Motor neuron (in vitro differentiated cells): ENCODE measurements around the gene LRRK1. TPM values are rescaled to one million over a fixed set of nuclear protein-coding genes. Genes with fewer than 3 reads are reported as not detected.

Experiments used
- ATAC-seq, 8 experiments: fragments of 200-7000 bp; cut with Tn5 transposase; replicated peaks in 6 of 8; 2 replicates each; pipeline ENCODE4 v1.8.0; 2021; ENCODE audit warnings: mild to moderate bottlenecking in 8 of 8, moderate library complexity in 8 of 8
- H3K27ac ChIP-seq, 2 donors: fragments of 250-450 bp; sonication (Bioruptor Pico); 2 replicates each; pipeline ENCODE4 v1.9.0; 2021; ENCODE audit warnings: antibody characterized with exemption in 2 of 2, mild to moderate bottlenecking in 2 of 2, moderate library complexity in 1 of 2
- H3K4me1 ChIP-seq, 2 donors: fragments of 250-450 bp; sonication (Bioruptor Pico); replicated peaks in 1 of 2; 2 replicates each; pipeline ENCODE4 v1.6.1; 2021; ENCODE audit warnings: antibody characterized with exemption in 2 of 2, mild to moderate bottlenecking in 2 of 2, moderate library complexity in 1 of 2
- H3K4me3 ChIP-seq, 5 donors: fragments of 250-450 bp; sonication (Bioruptor Pico); 2 replicates each; pipeline ENCODE4 v1.9.0; 2021; ENCODE audit warnings: antibody characterized with exemption in 5 of 5, mild to moderate bottlenecking in 5 of 5, moderate library complexity in 4 of 5
- WGBS, 10 experiments: fragments of 450-650 bp; shearing (Covaris generic); methylation state at CpG; one replicate each; pipeline ENCODE4 v1.0.0; 2022; 5-methylcytosine and 5-hydroxymethylcytosine counted together
- in situ Hi-C, 9 experiments: fragments of 400-800 bp; cut with MboI; loops; one replicate each; pipeline ENCODE4 v1.15.0; 2021; ENCODE audit warnings: low sequenced_read_pairs in 9 of 9, low pct_unique_long_range_greater_than_20kb in 2 of 9; ENCODE audit not compliant: unreplicated experiment in 9 of 9
- total RNA-seq, 8 experiments: library from RNA; unstranded; fragments of 300-600 nt; gene quantifications; 2 replicates each; pipeline versions ENCODE4 v1.2.3 to v1.2.4, GENCODE V29; 2022

The LRRK1 gene
- total RNA-seq, 8 experiments from 2014 or later: 0.18 to 21.0 (median 1.2) TPM

- 0 to 93% (median 72%) methylated on average over 1 to 8 of the region's 11 CpGs; no CpG with 5 or more reads in 2 of the 10 experiments for WGBS, 10 experiments
- Histone ChIP-seq H3K27ac (no peak overlapping the region), H3K4me3 (no peak overlapping the region), H3K4me1 (peaks cover 0 to 6% of the 10 kb centered on the region in 2 donors)
- ATAC-seq: no peak
- in situ Hi-C loops: loop anchor here in 1 of 9 experiments (10.0 kb wide), 1 partner anchor 171 kb away; the partner anchor contains the start of gene CHSY1
Measured at GRCh38 chr15:101083336-101084045, 164.3 kb downstream of the LRRK1 start.

DNA sequence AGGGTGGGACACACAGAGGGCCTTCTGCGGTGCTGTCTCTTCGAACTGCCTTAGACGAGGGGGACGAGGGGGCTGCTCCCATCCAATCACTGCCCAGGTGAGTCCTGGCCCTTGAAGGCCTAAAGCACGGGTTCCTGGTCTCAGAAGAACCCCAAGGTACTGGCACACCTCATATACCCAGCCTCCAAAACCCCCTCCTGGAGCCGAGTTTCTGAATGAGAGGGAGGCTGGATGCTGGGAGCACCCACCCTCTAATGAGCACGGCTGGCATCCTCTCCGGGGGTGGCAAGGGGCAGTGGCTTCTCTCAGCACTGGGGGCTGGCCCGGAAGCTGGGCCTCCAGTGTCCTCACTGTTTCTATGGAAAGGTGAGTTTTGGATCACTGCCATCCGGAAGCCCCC lies 165.6 kb downstream of the LRRK1 start:
- in situ Hi-C loops: loop anchor here in 1 of 9 experiments (10.0 kb wide), 1 partner anchor 170 kb away; the partner anchor contains the start of gene CHSY1
- no peak overlapping the region for H3K27ac ChIP-seq
- H3K4me3 ChIP-seq: no peak overlapping the region
- 50 to 100% methylated on average over 1 of the region's 10 CpGs; no CpG with 5 or more reads in 8 of the 10 experiments for WGBS, 10 experiments
- peaks cover 0 to 11% of the 10 kb centered on the region in 2 donors for H3K4me1 ChIP-seq
- ATAC-seq: no peak

DNA sequence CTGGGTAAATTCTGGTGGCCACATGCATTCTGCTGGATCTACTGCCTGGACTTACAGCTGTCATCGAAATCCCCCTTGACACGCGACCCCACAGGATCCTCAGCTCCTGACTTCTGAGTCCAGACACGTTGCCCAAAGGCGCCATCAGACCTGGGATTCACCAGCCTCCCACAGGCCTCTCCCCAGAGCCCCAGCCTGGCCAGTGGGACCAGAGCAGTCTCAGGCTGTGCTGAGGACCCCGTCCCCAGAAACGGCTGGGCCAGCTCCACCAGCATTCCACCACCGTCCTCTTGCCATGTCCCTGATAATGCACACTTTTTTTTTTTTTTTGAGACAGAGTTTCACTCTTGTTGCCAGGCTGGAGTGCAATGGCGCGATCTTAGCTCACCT lies 166.1 kb downstream of the LRRK1 start:
- Histone ChIP-seq H3K4me1 (peaks cover 0 to 13% of the 10 kb centered on the region in 2 donors), H3K4me3 (no peak overlapping the region), H3K27ac (no peak overlapping the region)
- ATAC-seq: no peak
- in situ Hi-C loops: loop anchor here in 1 of 9 experiments (10.0 kb wide), 1 partner anchor 169 kb away; the partner anchor contains the start of gene CHSY1
- 70 to 100% (median 88%) methylated on average over 2 to 5 of the region's 10 CpGs; no CpG with 5 or more reads in 5 of the 10 experiments for WGBS, 10 experiments

DNA sequence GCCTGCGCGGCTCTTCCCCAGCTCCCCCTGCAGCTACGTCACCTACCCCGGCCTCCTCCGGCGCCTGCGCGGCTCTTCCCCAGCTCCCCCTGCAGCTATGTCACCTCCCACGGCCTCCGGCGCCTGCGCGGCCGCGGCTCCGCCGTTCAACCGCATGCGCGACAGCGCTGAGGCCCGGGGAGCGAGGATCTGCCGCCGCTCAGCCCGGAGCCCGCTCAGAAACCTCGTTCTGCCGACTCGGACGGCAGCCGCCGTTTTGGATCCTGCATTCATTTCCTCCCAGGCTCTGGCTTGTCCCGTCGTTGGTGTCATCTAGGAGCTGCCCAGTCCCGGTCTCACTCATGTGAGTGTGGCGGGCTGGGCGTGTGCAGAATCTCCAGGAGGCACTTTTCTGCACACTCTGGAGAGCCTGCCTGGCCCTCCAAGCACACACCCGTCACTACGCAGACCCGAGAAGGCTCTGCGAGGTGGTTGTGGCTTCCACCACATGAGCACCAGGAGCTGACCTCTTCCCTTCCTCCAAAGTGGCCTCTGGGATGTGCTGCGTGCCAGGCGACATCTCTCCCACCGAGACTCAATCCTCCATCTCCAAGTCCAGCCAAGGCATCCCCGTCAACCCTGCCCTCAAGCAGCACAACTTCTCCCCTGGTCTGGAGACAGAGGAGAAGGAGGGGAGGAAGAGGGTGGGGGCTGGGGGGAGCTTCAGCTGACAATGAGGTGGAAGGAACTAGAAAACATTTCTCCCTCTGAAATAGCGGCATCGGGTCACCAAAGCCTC lies 167.4 kb downstream of the LRRK1 start:
- in situ Hi-C loops: loop anchor here in 1 of 9 experiments (10.0 kb wide), 1 partner anchor 168 kb away; the partner anchor contains the start of gene CHSY1
- 93 to 100% (median 97%) methylated on average over 3 to 27 of the region's 48 CpGs; no CpG with 5 or more reads in 6 of the 10 experiments for WGBS, 10 experiments
- Histone ChIP-seq H3K4me3 (no peak overlapping the region), H3K4me1 (peaks cover 10 to 22% of the 10 kb centered on the region in 2 donors), H3K27ac (no peak overlapping the region)
- no peak for ATAC-seq

DNA sequence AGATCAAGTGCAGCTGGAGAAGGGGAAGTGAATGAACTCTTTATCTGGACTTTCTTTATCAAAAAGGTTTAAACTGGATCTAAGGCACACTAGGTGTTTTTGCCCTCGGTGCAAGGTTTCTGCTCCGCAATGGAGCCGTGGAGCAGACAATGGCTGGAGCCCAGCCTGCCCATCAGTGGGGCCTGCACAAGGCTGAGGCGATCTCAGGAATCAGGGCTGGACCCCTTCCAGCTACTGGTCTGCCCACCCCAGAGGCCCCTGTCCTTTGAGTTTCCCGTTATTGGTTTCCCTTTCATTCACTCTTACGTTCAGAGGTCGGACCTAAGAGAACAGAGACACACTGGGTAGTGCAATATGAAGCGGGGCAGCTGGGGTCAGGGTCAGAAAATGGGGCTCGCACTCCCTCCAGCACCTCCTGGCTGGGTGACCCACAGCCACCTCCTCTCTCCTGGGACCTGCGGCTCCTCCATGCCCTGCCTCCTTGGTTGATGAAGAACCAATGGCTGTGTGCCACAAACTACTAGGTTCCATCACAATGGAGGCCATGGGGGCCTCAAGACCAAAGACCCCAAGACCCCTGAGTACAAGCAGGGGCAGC lies 168.1 kb downstream of the LRRK1 start:
- 49 to 100% (median 80%) methylated on average over 1 to 5 of the region's 10 CpGs; no CpG with 5 or more reads in 3 of the 10 experiments for WGBS, 10 experiments
- Histone ChIP-seq H3K27ac (no peak overlapping the region), H3K4me3 (no peak overlapping the region), H3K4me1 (peaks cover 17 to 29% of the 10 kb centered on the region in 2 donors)
- in situ Hi-C loops: loop anchor here in 1 of 9 experiments (10.0 kb wide), 1 partner anchor 168 kb away; the partner anchor contains the start of gene CHSY1
- ATAC-seq: no peak

DNA sequence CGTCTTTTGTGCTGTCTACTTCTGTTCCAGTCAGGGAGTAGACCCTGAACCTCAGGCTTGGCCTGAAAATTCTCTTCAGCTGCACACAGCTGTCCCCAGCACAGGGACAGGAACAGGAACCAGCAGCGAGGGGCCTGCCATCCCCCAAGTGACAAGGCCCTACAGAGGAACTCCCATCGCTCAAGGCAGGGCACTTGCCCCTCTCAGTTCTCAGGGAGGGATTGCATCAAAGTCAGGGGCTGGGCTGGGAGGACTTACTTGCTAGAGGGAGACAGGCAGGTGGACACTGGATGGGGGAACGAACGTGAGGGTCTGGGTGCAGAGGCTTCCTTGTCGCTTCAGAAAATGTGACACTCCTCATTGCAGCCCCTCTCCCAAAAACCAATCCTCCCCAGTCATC lies 169.1 kb downstream of the LRRK1 start:
- in situ Hi-C loops: loop anchor here in 1 of 9 experiments (10.0 kb wide), 1 partner anchor 167 kb away; the partner anchor contains the start of gene CHSY1
- H3K4me3 ChIP-seq: no peak overlapping the region
- ATAC-seq: no peak
- WGBS, 10 experiments: 40 to 100% (median 100%) methylated on average over 1 to 2 of the region's 6 CpGs; no CpG with 5 or more reads in 7 of the 10 experiments
- H3K4me1 ChIP-seq: peaks cover 20 to 36% of the 10 kb centered on the region in 2 donors
- no peak overlapping the region for H3K27ac ChIP-seq

DNA sequence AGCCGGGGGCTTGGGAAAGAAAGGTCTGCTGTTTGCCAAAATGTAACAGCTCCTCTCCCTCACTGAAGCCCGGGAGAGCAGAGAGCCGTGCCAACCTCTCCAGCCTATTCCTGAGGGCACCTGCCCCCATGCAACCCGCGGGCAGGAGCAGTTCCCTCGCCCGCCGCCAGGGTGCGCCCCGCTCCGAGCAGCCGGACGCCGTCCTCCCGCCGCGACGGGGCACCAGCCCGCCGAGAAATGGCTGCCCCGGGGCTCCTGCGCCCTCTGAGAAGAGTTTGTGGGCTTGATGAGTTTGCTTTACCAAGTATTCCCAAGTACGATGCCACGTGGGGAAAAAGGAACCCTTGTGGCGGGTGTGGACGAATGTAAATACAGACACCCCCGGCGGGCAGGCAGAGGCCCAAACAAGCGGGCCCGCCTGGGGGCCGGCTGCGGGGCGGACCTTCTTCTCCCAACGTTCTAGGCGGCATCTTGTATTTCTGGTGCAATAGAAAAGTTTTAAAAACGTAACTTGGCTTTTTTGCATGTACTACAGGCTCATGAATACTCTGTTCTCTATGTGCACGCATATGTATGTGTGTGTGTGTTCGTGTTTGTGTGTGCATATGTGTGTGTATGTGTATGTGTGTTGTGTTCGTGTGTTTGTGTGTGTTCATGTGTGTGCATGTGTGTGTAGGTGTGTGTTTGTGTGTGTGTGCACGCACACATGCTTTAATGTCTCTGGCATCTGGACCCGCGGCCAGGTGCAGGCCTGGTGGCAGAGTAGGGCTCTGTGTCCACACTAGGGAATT lies 169.8 kb downstream of the LRRK1 start:
- in situ Hi-C loops: loop anchor here in 1 of 9 experiments (10.0 kb wide), 1 partner anchor 166 kb away; the partner anchor contains the start of gene CHSY1
- WGBS, 10 experiments: 21 to 84% (median 66%) methylated on average over 1 to 17 of the region's 42 CpGs; no CpG with 5 or more reads in 2 of the 10 experiments
- Histone ChIP-seq H3K4me1 (peaks cover 20 to 36% of the 10 kb centered on the region in 2 donors), H3K27ac (no peak overlapping the region), H3K4me3 (no peak overlapping the region)
- peak in 5 of 8 experiments; percentile 23 to 99 (median 81) for ATAC-seq

- in situ Hi-C loops: loop anchor here in 3 of 9 experiments (5.0 to 10.0 kb wide), 2 partner anchors 165 to 167 kb away; partner anchors contain the start of gene CHSY1 (in 2 of the 3)
- H3K4me1 ChIP-seq: peaks cover 20 to 36% of the 10 kb centered on the region in 2 donors
- no peak for ATAC-seq
- no peak overlapping the region for H3K4me3 ChIP-seq
- 50 to 88% (median 87%) methylated on average over 1 to 6 of the region's 9 CpGs; no CpG with 5 or more reads in 5 of the 10 experiments for WGBS, 10 experiments
- H3K27ac ChIP-seq: peak overlapping the region in 1 of 2 donors; percentile 41
Measured at GRCh38 chr15:101089579-101090427, 170.6 kb downstream of the LRRK1 start.

DNA sequence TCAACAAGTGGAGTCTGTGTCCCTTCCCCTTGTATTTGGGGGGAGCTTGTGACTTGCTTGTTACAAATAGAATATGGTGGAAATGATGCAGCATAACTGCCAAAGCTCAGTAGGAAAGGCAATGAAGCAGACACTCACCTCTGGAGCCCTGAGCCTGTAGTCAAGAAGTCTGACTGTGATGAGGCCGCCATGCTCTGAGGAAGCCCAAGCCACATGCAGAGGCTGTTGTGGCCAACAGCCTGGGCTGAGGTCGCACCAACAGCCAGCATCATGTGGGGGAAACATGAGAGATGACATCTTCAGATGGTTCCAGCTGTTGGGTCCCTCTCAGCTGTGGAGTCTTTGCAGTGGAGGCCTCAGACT lies 171.3 kb downstream of the LRRK1 start:
- in situ Hi-C loops: loop anchor here in 2 of 9 experiments (5.0 to 10.0 kb wide), 2 partner anchors 164 to 167 kb away; partner anchors contain the start of gene CHSY1 (in 1 of the 2)
- no peak for ATAC-seq
- peak overlapping the region in 1 of 2 donors; percentile 6 for H3K27ac ChIP-seq
- 80 to 92% methylated on average over 1 to 2 of the region's 2 CpGs; no CpG with 5 or more reads in 8 of the 10 experiments for WGBS, 10 experiments
- no peak overlapping the region for H3K4me3 ChIP-seq
- H3K4me1 ChIP-seq: peaks cover 20 to 36% of the 10 kb centered on the region in 2 donors

DNA sequence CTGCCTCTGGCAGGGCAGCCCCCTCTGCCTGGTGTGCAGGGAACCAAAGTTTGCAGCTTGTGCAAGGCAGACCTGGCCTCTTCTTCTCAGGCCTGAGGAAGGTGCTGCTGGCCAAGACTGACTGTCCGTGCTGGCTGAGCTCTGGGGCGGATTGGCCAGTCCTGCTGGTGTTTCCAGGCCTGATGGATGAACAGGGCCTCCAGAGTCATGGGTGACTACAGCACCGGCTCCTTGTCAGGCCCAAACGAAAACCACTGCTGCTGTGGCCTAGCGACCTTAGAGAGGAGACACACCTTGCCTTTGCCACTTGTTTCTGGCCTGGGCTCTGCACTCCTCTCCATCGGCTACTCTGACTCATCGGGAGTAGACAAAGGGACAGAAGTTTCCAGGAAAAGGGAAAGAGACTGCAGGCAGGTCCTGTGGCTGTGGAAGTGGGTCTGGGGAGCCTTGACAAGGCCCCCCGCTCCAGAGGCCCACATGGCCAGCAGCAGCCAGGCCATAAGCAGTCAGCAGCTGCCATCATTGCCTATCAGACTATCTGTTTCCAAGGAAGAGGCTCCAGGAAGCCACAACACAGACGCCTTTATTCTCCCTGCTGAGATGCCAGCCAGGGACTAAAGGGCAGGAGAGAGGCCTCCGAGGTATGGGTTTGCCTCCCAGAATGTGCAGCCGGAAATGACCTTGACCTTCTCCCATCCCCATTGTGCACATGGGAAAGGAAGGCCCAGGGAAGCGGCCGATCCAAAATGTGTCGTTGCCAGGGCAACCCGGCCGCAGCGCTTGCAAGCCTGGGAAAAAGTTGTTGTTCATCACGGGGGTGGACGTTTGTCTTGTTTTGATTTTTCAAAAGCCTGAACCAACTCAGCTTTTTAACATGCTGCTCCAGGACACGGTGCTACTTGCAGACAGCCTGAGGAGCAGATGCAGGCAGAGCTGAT lies 172.2 kb downstream of the LRRK1 start:
- peaks cover 20 to 36% of the 10 kb centered on the region in 2 donors for H3K4me1 ChIP-seq
- in situ Hi-C loops: loop anchor here in 2 of 9 experiments (5.0 to 10.0 kb wide), 2 partner anchors 163 to 166 kb away; partner anchors contain the start of gene CHSY1 (in 1 of the 2)
- peak overlapping the region; percentile 43 to 51 for H3K27ac ChIP-seq
- ATAC-seq: peak in 7 of 8 experiments; percentile 9 to 89 (median 84)
- H3K4me3 ChIP-seq: no peak overlapping the region
- WGBS, 10 experiments: 0 to 80% (median 36%) methylated on average over 1 to 13 of the region's 20 CpGs; no CpG with 5 or more reads in 2 of the 10 experiments
